Esophagus muscularis mucosa (tissue), 3 donors: ENCODE data around the gene CHAT.

Experiments
- CTCF ChIP-seq, 3 experiments: fragments of 200-600 bp in 2 of 3; fragments of 450-650 bp in 1 of 3; sonication (generic) in 2 of 3; IDR thresholded peaks; one replicate each; pipeline ENCODE4 v1.5.1; 2017 to 2019; ENCODE audit warnings: antibody characterized with exemption in 3 of 3, mild to moderate bottlenecking in 2 of 3, moderate library complexity in 1 of 3
- POLR2A ChIP-seq: fragments of 450-650 bp; IDR thresholded peaks from one replicate; pipeline ENCODE4 v1.6.1; 2017; ENCODE audit warnings: antibody characterized with exemption, moderate library complexity, mild to moderate bottlenecking, low read depth

GRCh38 chr10:49567810-49568209 is 46.0 kb upstream of the CHAT start:
- TF ChIP-seq POLR2A (no peak), CTCF (IDR thresholded peaks at IDR 0.05) (no peak)
